NCI-H2227 treated with DMSO at 0.1 percent for 48 hours (cell line): ENCODE results near the gene TBL1X.
A peak's percentile ranks its signal among the peaks of the same experiment; 100 is the strongest.

Experiments used
- DNase-seq: peaks from one replicate; lab custom pipeline; 2025; lab: John Stamatoyannopoulos, UW

Gene TBL1X

GRCh38 chrX:9498236-9498635 is 33.4 kb downstream of the TBL1X start:
- DNase-seq: no peak

DNA sequence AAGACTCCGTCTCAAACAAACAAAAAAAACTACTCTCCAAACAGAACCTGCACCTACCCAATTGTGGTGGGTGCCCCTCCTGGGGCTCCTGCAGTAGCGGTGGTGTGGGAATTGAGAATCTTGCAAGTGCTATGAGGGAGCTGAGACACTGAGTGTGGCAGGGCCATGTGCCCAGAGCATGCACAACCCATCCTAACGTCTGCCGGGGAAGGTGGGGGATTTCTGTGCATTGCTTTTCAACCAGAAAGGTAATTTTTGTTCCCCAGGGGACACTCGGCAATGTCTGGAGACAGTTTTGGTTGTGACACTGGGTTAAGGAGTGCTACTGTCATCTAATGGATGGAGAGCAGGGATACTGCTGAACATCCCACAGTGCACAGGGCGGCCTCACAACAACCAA is 35.7 kb downstream of the TBL1X start:
- DNase-seq: no peak

DNA sequence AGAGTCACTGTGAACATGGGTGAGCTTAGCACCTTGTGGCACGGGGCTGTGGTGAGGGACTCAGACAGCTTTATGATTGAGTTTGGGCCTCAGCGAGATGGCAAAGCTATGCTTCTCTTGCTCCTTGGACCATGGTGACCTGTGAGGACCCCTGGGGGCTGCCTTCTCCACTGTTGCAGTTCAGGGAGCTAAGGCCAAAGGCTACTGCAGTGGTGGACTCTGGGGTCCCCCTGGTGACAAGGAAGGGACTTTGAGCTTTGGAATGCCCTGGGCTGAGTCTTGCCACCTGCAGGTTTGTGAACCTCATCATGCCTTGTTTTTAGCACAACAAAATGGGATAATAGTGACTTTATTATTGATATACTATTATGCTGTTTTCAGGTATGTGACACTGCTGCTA is 36.5 kb downstream of the TBL1X start:
- DNase-seq: no peak

DNA sequence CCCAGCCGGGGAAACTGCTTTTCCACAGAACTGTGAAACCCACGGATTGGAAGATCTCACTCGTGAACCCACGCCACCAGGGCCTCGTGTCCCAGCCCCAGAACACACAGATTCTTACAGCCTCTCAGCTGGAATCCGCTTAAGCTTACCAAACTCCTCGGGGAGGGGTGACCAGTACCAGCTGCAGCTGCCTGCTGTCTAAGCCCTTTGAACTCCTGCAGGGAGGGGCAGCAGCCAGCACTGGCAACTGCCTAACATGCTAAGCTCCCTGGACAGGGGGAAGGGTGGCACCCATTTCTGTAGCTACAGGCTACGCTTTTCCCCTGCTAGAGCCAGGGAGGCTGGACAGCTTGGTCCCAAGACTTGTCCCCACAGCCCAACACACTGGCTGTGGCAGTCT is 38.4 kb downstream of the TBL1X start:
- no peak for DNase-seq

DNA sequence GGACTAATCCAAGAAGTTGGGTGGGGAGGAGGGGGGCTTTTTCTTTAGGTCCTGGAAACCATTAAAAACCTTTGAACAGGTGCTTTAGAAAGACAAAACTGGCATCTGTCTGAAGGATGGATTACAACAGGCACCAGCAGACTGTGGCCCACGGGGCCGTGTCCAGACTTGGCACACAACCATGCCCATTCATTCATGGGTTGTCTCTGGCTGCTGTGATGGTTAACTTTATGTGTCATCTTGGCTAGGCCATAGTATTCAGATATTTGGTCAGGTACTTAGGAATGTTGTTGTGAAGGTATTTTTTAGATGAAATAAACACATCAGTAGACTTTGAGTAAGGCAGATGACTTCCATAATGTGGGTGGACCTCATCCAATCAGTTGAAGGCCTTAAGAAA is 45.5 kb downstream of the TBL1X start:
- no peak for DNase-seq

DNA sequence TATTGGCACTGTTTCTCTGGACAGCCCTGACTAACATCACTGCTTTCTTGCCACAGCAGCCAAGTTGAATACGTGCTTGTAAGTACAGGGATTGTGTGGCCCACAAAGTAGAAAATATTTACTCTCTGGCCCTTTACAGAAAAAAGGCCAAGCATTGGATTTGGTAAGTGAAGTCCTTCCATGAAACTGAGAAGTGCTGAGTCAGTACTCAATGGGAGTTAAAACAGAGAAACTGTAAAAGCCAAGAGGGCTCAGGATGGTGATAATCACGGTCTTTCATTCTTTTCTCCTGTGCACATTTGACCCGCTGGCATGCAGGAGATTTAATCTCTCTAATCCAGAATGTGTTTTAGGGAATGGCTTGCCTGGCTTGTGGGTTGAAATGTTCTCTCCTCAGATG is 46.1 kb downstream of the TBL1X start:
- DNase-seq: no peak

DNA sequence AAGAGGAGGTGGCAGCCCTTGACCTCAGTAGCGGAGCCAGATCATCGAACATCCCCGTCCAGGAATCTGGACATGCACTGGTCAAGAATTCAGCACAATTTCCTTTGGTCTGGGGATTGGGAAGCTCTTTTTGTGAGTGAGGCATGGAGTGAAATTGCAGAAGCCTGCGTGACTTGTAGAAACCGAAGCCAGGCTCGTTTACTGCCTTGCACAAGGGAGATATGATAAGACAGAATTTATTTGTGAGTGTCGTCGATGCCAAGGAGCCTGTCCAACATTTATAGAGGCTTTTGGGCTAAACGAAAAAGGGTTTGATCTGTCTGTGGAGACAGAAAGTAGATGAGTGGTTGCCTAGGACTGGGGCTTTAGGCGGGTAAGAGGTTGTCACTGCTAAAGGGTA is 50.6 kb downstream of the TBL1X start:
- DNase-seq: no peak

DNA sequence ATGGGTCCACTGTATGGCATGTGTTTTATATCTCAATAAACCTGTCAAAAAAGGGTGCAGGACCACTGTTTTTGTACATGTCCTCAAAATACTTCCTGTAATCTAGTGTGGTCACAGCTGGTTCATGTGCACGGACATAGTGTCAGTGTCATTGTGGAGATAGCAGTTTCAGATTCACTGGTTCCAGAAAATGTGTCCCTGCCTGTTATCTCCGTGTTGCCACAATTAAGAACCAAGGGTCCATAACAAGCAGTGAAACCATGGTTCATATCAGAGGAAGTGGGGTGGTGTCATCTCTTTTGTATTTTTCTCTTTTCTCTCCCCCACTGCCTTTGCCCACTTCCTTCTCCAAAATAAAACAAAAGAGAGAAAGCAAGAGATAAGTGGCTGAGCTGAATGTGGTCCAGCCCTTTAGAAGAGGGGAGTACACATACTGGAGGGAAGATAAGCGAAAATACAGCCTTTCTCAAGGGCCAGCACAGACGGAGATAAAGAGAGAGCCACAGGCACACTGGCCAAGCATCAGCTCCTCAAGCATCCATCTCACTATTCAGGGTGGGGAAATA is 51.2 kb downstream of the TBL1X start:
- DNase-seq: no peak

DNA sequence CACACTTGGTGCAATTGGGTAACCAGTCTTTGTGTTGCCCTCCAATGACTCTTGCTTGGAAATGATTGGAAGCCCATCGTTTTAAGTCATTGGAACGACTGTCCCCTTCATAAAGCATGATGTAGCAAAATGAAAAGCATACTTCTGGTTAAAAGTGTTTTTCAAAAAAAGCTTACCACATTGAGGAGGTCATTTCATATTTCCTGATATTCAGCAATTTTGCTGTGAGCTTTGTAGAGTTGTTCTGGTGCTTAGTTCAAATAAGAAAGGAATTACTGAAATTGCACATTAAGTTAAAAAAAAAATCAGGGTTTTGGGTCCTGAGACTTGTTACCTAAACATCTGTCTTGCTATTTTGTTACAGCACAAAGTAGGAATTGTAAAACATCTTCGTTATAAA is 51.8 kb downstream of the TBL1X start:
- DNase-seq: no peak

- DNase-seq: no peak
Observed at GRCh38 chrX:9518051-9518450, 53.2 kb downstream of the TBL1X start.

- no peak for DNase-seq
Observed at GRCh38 chrX:9518889-9519288, 54.0 kb downstream of the TBL1X start.

GRCh38 chrX:9519546-9520216 is 54.8 kb downstream of the TBL1X start:
- DNase-seq: peak; percentile 59

GRCh38 chrX:9520217-9520590 is 55.3 kb downstream of the TBL1X start:
- no peak for DNase-seq

DNA sequence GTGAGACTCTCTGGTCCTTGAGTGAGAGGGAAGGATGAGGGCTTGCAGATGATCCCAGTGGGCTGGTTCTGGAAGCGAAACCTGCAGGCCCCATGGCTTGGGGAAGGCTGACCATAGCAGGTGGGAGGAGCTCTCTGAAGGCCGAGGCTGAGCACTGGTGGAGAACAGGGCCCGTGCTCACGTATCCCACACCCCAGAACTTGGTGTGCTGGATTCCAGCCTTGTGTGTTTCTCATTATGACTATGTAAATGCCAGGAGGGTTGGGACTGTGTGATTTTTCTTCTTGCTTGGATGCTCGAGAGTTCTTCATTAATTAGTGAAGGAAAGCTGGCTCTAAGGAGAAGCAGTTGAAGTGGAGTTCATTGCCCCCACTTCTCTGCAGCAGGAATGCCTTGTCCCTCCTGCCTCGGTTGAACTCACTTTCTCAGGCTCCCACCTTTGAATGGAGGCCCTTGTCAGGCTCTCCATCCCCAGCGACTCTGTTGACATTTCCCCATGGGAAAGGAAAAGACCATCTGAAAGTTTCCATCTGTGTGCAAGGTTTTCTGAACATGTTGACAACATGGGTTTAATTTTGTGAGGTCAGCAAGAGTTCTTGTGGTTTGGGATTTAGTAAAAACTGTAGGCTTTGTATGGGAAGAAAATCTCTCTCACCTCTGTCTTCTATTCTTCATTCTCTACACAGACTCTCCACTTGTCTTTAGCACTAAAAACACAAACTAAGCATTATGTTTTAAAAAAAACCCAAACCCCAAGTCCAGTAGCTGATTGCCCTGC is 57.7 kb downstream of the TBL1X start:
- DNase-seq: no peak

DNA sequence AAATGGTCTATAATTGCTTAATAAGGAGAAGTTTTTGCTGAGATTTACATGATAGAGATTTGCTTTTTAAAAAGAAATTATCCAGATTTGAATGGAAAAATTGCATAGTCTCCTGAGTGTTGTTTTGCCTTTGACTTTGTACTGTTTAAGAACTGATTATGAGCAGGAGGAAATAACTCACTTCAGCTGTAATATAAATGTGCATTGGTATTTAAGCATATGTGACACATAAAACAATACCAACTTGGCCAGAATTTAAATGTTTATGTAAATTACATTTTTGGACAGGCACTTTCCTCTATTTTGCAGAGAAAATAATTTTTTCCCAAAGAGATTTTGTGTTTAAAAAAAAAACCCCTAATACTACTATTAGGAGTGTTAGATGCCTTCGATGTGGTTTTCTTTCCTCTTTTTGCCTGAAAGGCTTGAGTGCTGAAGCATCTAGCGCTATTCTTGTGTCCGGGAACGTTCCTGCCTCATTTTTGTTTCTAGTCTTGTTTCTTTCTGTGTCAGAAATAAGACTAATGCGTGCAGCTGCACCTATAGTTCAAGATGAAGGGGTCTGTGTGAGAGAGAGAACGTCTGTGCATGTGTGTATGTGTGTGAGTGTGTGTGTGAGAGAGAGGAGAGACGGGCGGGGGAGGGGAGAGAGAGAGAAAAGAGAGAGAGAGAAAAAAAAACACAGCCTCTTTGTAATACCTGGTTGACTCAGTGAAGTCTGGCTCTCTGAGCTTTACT is 60.8 kb downstream of the TBL1X start:
- DNase-seq: peak; percentile 39

DNA sequence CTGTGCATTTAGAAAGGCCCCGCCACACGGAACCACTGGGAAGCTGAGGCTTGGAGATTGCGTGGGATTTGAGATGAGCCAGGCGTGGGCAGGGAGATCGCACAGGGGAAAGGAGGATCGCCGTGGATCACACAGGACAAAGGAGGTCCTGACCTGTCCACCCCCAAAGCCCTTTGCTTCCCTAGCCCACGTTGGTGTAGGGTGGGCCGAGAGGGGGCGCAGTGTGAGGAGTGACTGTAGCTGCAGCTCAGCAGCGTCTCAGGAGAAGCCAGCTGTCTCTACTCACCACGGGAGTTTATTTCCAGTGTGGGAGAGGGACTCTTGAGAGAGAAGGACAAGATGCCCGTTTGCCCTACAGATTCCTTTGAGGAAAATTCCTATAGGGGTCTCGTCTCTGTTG is 62.1 kb downstream of the TBL1X start:
- no peak for DNase-seq

GRCh38 chrX:9528498-9528897 is 63.6 kb downstream of the TBL1X start:
- no peak for DNase-seq

GRCh38 chrX:9529223-9529622 is 64.4 kb downstream of the TBL1X start:
- no peak for DNase-seq

GRCh38 chrX:9530848-9531274 is 66.0 kb downstream of the TBL1X start:
- peak; percentile 87 for DNase-seq

DNA sequence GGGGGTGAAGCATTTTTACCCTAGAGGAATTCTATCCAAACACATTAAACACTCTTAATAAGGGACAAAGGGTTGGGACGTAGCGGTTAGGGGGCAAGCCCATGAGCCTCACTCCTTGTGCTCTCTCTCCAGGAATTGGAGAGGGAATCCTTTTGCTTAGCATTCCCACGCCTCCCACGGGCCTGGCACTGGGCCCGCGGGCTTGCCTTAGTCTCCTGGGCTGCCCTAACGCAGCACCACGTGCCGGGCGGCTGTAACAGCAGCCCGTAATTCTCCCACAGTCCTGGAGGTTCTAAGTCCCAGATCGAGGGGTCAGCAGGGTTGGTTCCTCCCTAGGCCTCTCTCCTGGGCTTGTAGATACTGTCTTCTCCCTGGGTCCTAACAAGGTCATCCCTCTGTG is 67.5 kb downstream of the TBL1X start:
- no peak for DNase-seq

DNA sequence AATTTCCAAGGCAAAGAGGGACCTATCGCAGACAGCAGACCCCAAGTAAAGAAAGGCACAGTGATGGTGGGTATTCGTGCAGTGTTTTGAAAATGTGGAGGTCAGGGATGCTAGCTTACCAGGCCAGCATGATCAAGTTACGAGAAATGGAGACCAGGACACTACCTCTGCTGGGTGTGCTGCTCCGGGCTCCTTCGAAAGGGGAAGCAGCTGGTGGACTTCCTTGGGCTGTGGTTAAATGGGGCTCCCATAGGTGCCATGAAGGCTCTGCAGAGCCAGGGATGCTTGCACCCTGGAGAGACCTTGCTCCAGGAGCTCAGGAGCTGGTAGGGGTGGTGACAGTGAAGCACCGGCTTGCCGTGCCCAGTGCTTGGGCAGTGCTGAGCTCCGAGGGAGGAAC is 68.8 kb downstream of the TBL1X start:
- no peak for DNase-seq

DNA sequence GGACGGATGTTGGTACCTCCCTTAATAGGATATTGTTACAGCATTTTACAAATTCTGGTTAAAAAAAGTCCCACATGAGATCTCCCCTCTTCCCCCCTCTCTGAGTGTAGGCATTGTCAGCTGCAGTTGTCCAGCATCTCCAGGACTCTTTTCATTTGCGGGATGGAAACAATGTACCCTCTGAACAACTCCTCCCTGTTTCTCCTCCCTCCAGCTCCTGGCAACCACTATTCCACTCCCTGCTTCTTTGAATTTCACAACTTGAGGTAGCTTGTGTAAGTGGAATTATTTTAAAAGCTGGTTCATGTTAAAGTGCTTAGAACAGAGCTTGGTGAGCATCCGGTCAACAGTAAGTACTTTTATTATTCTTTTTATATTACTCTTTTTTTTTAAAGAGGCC is 69.8 kb downstream of the TBL1X start:
- DNase-seq: no peak

GRCh38 chrX:9535101-9535500 is 70.2 kb downstream of the TBL1X start:
- DNase-seq: no peak
